Right lobe of liver (tissue), 6 donors: ENCODE data around the gene PKN3. TPM values are rescaled to one million over a fixed set of nuclear protein-coding genes. Genes with fewer than 3 reads are reported as not detected.

Experiments
- ATAC-seq, 4 donors: fragments of 200-7000 bp; cut with Tn5 transposase; one replicate each; pipeline ENCODE4 v1.9.1; 2020; ENCODE audit warnings: mild to moderate bottlenecking in 4 of 4, moderate library complexity in 4 of 4
- DNase-seq, 3 donors: peaks; one replicate each; pipeline ENCODE4 v3.0.0-alpha.2; 2020
- H3K27ac ChIP-seq, 3 donors: fragments of 200-600 bp; one replicate each; pipeline ENCODE4 v1.8.0; 2022
- H3K27me3 ChIP-seq, 2 donors: fragments of 200-600 bp; one replicate each; pipeline ENCODE4 v1.8.0; 2022
- H3K36me3 ChIP-seq, 4 donors: fragments of 200-600 bp; sonication (generic) in 1 of 4; one replicate each; pipeline versions ENCODE4 v1.5.1 to v1.8.0; 2017 to 2022; ENCODE audit warnings: control low read depth in 1 of 4
- H3K4me1 ChIP-seq, 4 donors: fragments of 200-600 bp; sonication (generic) in 1 of 4; one replicate each; pipeline versions ENCODE4 v1.5.1 to v1.8.0; 2017 to 2022; ENCODE audit warnings: control low read depth in 1 of 4
- H3K4me3 ChIP-seq, 3 donors: fragments of 200-600 bp; one replicate each; pipeline ENCODE4 v1.8.0; 2022
- H3K9me3 ChIP-seq, 4 donors: fragments of 200-600 bp; sonication (generic) in 1 of 4; one replicate each; pipeline versions ENCODE4 v1.5.1 to v1.8.0; 2017 to 2022; ENCODE audit warnings: control low read depth in 1 of 4
- POLR2A ChIP-seq: fragments of 450-650 bp; IDR thresholded peaks from one replicate; pipeline ENCODE4 v1.6.1; 2017; ENCODE audit warnings: antibody characterized with exemption, mild to moderate bottlenecking
- WGBS: methylation state at CpG from one replicate; pipeline ENCODE4 v1.1.6; 2018; ENCODE audit warnings: low coverage, low lambda C conversion rate; ENCODE audit not compliant: insufficient coverage; ENCODE audit errors: missing lambda C conversion rate; 5-methylcytosine and 5-hydroxymethylcytosine counted together
- intact Hi-C, 2 donors: fragments of 100-400 bp; cut with DNase I; formaldehyde crosslinking; loops; one replicate each; pipeline versions ENCODE4 v1.11.2 to v1.14.1; 2022
- total RNA-seq, 6 experiments: library from RNA; depleted of rRNA in 2 of 6; stranded (reverse); fragments of >200 nt in 2 of 6; fragmentation: NEBNext Ultra II Directional in 3 of 6; extraction: Animal tissue kit (Norgen Biotek cat#: 25700) in 3 of 6; gene quantifications; one replicate each; pipeline versions ENCODE4 v1.1.0 to v1.2.4, GENCODE V29; 2016 to 2023
- TF ChIP-seq, protein P1 (sequence below), 4 donors: fragments of 200-600 bp in 3 of 4; fragments of 450-650 bp in 1 of 4; IDR thresholded peaks; one replicate each; pipeline versions ENCODE4 v1.5.1 to v1.8.0; 2016 to 2022; ENCODE audit warnings: antibody characterized with exemption in 4 of 4, mild to moderate bottlenecking in 2 of 4
- donor health status: DM: no; HTN: yes; CAD: no.
- donor health status: DM: no; HTN: no; CAD: no.
- donor health status: DM: no; HTN: no; CAD: no.
- donor health status: DM: no; HTN: yes; CAD: no.
- donor health status: DM: no; HTN: yes; CAD: no.

The PKN3 gene
- total RNA-seq, 6 experiments from 2014 or later = 0.81 to 4.9 (median 2.4) TPM

DNA sequence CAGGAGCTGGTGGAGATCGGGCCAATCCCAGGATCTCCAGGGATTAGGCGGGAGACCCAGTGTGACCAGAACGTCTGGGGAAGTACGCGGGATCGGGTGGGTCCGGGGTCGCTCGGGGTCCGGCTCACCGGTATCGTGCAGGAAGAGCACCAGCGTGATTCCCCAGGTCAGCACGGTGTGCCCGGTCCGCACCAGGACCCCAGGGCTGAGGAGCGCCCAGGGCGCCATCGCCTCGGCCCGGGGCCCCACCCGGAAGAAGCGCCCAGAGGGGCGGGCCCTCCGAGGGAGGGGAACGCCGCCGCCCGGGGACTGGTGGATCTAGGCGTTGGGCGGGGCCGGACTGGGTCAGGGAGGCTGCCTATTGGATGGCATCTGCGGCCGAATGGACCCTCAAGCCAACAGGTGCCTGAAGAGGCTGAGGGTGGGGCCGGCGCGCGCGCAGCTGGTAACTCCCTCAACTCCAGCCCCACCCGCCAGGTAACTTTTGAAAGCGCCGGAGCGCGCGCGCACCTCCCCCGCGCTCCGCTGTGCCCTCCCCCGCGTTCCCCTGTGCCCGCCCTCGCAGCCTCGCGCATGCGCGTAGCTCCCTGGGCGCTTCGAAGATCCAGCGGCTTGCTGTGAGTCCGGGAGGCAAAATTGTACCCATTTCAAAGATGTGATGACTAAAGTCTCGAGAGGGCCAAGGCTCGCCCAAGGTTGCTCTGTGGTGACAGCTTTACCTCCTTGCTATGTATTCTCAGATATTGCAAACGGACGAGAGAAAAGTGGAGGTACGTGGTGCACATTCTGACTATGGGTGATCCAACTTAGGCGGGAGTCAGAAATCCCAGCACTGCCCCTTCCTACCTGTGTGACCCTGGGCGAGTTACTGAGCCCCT, 21.8 kb downstream of the PKN3 start, which contains the start of gene ZDHHC12:
ZDHHC12 (minus strand) TSS at position 262 of the 878 bp plus-strand sequence; CDS start at position 228, 34 bp downstream.
- Histone ChIP-seq H3K27me3 (no peaks in the 10 kb centered on the region), H3K36me3 (no peaks in the 10 kb centered on the region), H3K9me3 (no peaks in the 10 kb centered on the region), H3K4me3 (peak within 1 kb of the TSS; percentile 60 to 84 (median 65)), H3K27ac (peak within 1 kb of the TSS; percentile 16 to 50 (median 45)), H3K4me1 (peaks cover 0 to 6% (median 3%) of the 10 kb centered on the region in 4 donors)
- peak; percentile 78 for TF ChIP-seq POLR2A
- TF ChIP-seq, protein P1, sequence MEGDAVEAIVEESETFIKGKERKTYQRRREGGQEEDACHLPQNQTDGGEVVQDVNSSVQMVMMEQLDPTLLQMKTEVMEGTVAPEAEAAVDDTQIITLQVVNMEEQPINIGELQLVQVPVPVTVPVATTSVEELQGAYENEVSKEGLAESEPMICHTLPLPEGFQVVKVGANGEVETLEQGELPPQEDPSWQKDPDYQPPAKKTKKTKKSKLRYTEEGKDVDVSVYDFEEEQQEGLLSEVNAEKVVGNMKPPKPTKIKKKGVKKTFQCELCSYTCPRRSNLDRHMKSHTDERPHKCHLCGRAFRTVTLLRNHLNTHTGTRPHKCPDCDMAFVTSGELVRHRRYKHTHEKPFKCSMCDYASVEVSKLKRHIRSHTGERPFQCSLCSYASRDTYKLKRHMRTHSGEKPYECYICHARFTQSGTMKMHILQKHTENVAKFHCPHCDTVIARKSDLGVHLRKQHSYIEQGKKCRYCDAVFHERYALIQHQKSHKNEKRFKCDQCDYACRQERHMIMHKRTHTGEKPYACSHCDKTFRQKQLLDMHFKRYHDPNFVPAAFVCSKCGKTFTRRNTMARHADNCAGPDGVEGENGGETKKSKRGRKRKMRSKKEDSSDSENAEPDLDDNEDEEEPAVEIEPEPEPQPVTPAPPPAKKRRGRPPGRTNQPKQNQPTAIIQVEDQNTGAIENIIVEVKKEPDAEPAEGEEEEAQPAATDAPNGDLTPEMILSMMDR (IDR thresholded peaks at IDR 0.05) = no peak
- DNase-seq (peak; percentile 99), ATAC-seq (peak; percentile 94 to 97 (median 96))
- intact Hi-C loops = no loop called here
- WGBS = 0% methylated on average over 6 of the region's 68 CpGs

DNA sequence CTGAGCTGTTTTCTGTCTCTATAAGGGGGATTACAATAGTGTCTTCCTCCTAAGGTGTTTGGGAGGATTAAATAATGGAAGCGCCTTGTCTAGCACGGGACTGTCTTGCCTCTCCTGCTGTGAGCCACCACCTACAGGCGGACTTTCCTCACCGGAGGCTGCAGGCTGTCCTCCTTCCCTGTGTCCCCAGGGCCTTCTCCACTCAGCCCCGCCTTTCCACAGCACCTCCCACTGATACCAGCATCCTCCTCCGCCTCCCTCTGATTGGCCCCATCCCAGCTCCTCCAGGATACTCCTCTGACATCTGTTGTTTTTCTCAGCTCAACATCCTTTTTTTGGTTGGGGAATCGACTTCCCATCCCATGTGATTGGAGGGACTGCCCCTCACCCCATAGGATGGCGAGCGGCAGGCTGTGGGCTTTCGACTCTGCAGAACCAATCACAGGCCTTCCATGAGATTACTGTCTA, 22.5 kb downstream of the PKN3 start:
- intact Hi-C loops = no loop called here
- Histone ChIP-seq H3K27ac (peak overlapping the region; percentile 16 to 49 (median 45)), H3K27me3 (no peaks in the 10 kb centered on the region), H3K36me3 (no peaks in the 10 kb centered on the region), H3K4me3 (peak overlapping the region; percentile 60 to 84 (median 65)), H3K4me1 (peaks cover 0 to 6% (median 3%) of the 10 kb centered on the region in 4 donors), H3K9me3 (no peaks in the 10 kb centered on the region)
- no peak for TF ChIP-seq POLR2A
- TF ChIP-seq, protein P1 (IDR thresholded peaks at IDR 0.05) = no peak
- WGBS = 35% methylated on average over 7 of the region's 10 CpGs
- DNase-seq = peak; percentile 72 to 75 (median 74)
- ATAC-seq = peak; percentile 39 to 54 (median 48)

DNA sequence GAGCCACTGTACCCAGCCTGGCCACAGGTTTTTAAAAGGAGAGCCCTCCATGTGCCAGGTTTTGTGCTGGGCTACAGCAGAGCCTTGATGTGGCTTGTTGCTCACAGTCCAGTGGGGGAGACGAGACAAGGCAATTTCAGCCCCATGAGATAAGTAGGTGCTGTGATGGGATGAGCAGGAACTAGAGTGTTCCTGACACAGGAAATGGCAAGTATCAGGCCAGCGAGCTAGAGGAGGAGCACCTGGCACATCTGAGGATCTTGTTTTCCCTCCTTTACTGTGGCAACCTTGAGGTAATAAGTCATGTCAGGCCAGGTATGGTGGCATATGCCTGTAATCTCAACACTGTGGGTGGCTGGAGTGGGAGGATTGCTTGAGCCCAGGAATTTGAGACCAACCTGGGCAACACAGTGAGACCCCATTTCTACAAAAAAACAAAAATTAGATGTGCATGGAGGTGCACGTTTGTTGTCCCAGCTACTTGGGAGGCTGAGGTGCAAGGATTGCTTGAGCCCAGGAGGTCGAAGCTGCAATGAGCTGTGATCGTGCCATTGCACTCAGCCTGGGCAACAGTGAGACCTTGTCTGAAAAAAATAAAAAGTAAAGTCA, 25.4 kb downstream of the PKN3 start:
- Histone ChIP-seq H3K36me3 (peaks cover 0 to 13% (median 5%) of the 10 kb centered on the region in 4 donors), H3K4me1 (peaks cover 0 to 6% (median 3%) of the 10 kb centered on the region in 4 donors), H3K9me3 (no peaks in the 10 kb centered on the region), H3K4me3 (no peak overlapping the region), H3K27me3 (no peaks in the 10 kb centered on the region), H3K27ac (no peak overlapping the region)
- WGBS = 83% methylated on average over 2 of the region's 5 CpGs
- intact Hi-C loops = no loop called here
- DNase-seq (no peak), ATAC-seq (no peak)
- no peak for TF ChIP-seq POLR2A
- TF ChIP-seq, protein P1 (IDR thresholded peaks at IDR 0.05) = no peak

DNA sequence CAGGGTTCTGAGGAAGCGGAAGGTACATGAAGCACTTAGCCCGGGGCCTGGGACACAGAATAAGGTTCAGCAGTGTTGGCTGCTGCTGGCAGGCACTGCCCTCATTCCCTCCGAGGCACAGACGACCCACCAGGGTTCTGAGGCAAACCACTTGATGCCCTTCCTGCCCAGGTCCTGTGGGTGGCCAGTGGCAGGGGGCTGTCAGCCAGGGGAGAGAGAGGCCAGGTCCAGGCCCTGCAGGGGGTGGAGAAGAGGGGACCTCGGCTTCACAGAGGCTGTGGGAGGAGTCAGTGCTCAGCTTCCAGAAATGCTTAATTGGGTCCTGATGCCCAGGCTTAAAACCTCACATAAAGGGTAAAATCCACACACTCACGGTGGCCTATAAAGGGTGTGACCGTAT, 26.0 kb downstream of the PKN3 start:
- WGBS = 58% methylated on average over 6 of the region's 7 CpGs
- H3K27me3 ChIP-seq = no peaks in the 10 kb centered on the region
- H3K4me1 ChIP-seq = peaks cover 0 to 6% (median 3%) of the 10 kb centered on the region in 4 donors
- H3K9me3 ChIP-seq = no peaks in the 10 kb centered on the region
- DNase-seq (no peak), ATAC-seq (no peak)
- no peak overlapping the region for H3K27ac ChIP-seq
- intact Hi-C loops = no loop called here
- peaks cover 0 to 13% (median 5%) of the 10 kb centered on the region in 4 donors for H3K36me3 ChIP-seq
- TF ChIP-seq POLR2A = no peak
- TF ChIP-seq, protein P1 (IDR thresholded peaks at IDR 0.05) = no peak
- H3K4me3 ChIP-seq = no peak overlapping the region
